ENCODE measurements around the gene ELMO1. TPM values are rescaled to one million over a fixed set of nuclear protein-coding genes. Genes with fewer than 3 reads are reported as not detected.

ELMO1 gene
- total RNA-seq, 1 donor from 2014 or later = 119 TPM

DNA sequence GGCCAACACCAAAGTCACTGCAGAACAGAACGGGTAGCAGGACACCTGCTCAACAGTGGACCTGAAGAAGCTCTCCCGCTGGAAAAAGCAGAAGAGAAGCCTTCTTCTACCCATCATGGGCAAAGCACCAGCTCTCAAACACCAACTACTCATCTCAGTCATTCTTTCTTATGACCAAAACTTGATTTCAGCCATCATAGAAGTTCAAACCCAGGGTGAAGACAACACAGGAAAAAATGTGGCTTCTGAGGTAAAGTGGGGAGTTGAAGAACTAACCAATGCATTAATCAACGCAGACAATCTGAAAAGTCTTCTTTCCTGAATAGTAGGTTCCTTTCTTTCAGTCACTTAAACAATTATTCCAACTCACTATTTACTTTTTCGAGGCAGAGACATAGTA lies 83.3 kb downstream of the ELMO1 start:
- Mint-ChIP-seq H3K27me3 (ENCODE audit: insufficient read depth) (peaks cover 2% of the 10 kb centered on the region), H3K36me3 (ENCODE audit: low read depth) (peaks cover 23% of the 10 kb centered on the region), H3K27ac (peak overlapping the region; percentile 3), H3K4me1 (ENCODE audit: low read depth) (peaks cover 56% of the 10 kb centered on the region), H3K9me3 (peaks cover 13% of the 10 kb centered on the region), H3K4me3 (peak overlapping the region; percentile 16)
- intact Hi-C loops (cut with micrococcal nuclease) = loop anchor here (2.0 kb wide), 1 partner anchor 43 kb away; no protein-coding TSS in a partner anchor
- no peak for DNase-seq (ENCODE audit: low spot score)

DNA sequence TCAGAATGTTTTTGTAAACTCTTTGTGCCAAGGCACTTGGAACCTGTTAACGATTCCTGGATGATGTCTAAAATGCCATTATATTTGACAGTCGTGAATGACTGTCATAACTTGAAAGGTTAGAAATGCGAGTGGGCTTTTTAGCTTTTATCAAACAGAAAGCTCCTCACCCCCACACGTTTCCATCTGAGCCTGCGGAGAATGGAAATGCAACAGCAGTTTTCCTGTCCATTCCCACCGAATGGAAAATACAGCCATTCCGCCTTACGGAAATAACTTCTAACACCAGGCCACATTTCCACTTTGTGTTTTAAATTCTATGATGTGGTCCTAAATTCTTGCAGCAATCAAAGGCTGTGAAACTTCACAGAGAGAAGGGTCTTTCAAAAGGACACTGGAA lies 83.8 kb downstream of the ELMO1 start:
- Mint-ChIP-seq H3K4me3 (peak overlapping the region; percentile 16), H3K27me3 (ENCODE audit: insufficient read depth) (peaks cover under 1% of the 10 kb centered on the region), H3K27ac (peak overlapping the region; percentile 1), H3K36me3 (ENCODE audit: low read depth) (peaks cover 22% of the 10 kb centered on the region), H3K4me1 (ENCODE audit: low read depth) (peaks cover 62% of the 10 kb centered on the region), H3K9me3 (peaks cover 13% of the 10 kb centered on the region)
- no peak for DNase-seq (ENCODE audit: low spot score)
- intact Hi-C loops (cut with micrococcal nuclease) = loop anchor here (2.0 kb wide), 1 partner anchor 44 kb away; no protein-coding TSS in a partner anchor

DNA sequence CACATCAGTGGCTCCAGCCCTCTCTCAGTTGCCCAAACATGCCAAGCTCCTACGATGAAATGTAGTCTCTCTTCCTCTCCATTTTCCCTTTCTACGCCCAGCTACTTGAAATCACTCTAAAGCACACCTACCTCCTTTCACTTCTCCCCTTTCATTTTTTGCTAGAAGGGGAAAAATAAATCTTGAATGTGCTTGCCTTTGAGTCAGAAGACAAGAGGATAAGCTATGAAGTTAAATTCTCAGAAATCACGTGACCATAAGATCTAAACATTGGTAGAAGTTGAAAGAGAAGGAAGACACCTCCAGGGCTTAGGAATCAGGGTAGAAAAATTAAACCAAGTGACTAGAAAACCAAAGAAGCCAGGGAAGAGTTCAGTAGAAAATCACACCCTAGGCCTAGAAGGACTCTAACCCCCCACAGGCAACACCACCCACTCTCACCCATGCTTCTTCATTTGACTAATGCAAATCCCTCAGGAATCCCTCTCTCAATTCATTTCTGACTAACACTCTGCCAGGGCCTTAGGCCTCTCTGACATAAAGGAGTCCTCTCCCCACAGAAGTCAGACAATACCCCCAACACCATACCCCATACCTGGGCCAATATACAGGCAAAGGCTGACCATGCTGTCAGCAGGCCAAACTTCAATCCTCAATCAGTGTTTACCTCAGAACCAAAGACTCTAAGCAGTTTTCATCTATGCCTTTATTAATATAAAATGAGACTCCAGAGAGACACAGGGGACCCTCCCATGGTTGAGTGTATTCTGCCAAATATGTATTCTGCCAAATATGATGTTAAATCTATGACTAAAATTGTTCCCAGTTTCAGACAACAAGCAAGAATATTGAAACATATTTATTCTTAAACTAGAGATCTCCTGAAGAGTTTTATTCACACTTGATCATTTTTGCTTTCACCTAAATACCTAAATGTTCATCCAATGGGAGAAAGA lies 84.8 kb downstream of the ELMO1 start:
- H3K4me3 Mint-ChIP-seq = peak overlapping the region; percentile 63
- H3K4me1 Mint-ChIP-seq (ENCODE audit: low read depth) = peaks cover 67% of the 10 kb centered on the region
- peak overlapping the region; percentile 92 for H3K27ac Mint-ChIP-seq
- intact Hi-C loops (cut with micrococcal nuclease) = loop anchor here (1.0 to 2.0 kb wide), 2 partner anchors 9 to 45 kb away; no protein-coding TSS in a partner anchor
- H3K9me3 Mint-ChIP-seq = peaks cover 13% of the 10 kb centered on the region
- peaks cover 20% of the 10 kb centered on the region for H3K36me3 Mint-ChIP-seq (ENCODE audit: low read depth)
- H3K27me3 Mint-ChIP-seq (ENCODE audit: insufficient read depth) = no peaks in the 10 kb centered on the region
- DNase-seq (ENCODE audit: low spot score) = no peak

DNA sequence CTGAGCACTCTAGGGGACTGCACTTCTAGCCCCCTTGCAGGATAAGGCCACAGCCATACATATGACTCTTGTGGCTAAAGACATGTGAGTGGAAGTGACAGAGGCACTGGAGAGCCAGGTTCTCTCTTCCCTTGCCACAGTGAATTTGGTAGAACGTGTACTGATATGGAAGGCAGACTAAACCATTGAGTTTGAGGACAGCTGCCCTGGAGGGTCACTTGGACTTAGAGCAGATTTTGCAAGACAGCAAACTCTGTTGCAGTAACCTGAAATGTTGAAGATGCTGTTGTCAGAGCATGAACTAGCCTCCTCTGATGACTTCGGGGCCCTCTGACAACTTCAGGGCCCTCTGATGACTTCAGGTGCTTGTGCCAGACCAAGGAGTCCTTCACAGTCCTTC lies 85.9 kb downstream of the ELMO1 start:
- peaks cover 74% of the 10 kb centered on the region for H3K4me1 Mint-ChIP-seq (ENCODE audit: low read depth)
- H3K9me3 Mint-ChIP-seq = peaks cover 12% of the 10 kb centered on the region
- DNase-seq (ENCODE audit: low spot score) = no peak
- no peaks in the 10 kb centered on the region for H3K27me3 Mint-ChIP-seq (ENCODE audit: insufficient read depth)
- intact Hi-C loops (cut with micrococcal nuclease) = loop anchor here (1.0 kb wide), 1 partner anchor 8 kb away; no protein-coding TSS in a partner anchor
- peak overlapping the region; percentile 63 for H3K4me3 Mint-ChIP-seq
- peak overlapping the region; percentile 92 for H3K27ac Mint-ChIP-seq
- H3K36me3 Mint-ChIP-seq (ENCODE audit: low read depth) = peaks cover 23% of the 10 kb centered on the region

GRCh38 chr7:37360484-37360883 lies 88.2 kb downstream of the ELMO1 start:
- intact Hi-C loops (cut with micrococcal nuclease) = no loop called here
- peaks cover 76% of the 10 kb centered on the region for H3K4me1 Mint-ChIP-seq (ENCODE audit: low read depth)
- DNase-seq (ENCODE audit: low spot score) = no peak
- H3K9me3 Mint-ChIP-seq = peaks cover 6% of the 10 kb centered on the region
- H3K27ac Mint-ChIP-seq = peak overlapping the region; percentile 49
- H3K4me3 Mint-ChIP-seq = no peak overlapping the region
- H3K27me3 Mint-ChIP-seq (ENCODE audit: insufficient read depth) = no peaks in the 10 kb centered on the region
- H3K36me3 Mint-ChIP-seq (ENCODE audit: low read depth) = peaks cover 17% of the 10 kb centered on the region

- peak overlapping the region; percentile 49 for H3K27ac Mint-ChIP-seq
These were observed 88.8 kb downstream of the ELMO1 start for GRCh38 chr7:37359662-37360444.

DNA sequence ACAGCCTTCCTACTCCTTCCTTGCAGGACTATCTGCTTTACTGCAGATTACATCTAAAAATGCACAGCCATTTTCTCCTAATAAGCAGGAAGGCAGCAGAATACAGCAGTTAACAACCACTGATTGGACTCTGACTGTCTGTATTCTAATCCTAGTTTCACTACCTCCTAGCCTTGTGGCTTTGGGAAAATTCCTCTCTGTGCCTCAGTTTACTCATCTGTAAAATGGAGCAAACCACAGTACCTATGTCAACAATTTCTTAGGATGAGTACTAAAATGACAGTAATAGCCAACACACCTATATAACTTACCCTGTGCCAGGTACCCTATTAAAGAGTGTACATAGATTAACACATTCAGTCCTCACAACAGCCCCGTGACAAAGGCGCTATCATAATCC lies 89.5 kb downstream of the ELMO1 start:
- Mint-ChIP-seq H3K4me1 (ENCODE audit: low read depth) (peaks cover 78% of the 10 kb centered on the region), H3K27me3 (ENCODE audit: insufficient read depth) (no peaks in the 10 kb centered on the region), H3K27ac (no peak overlapping the region), H3K36me3 (ENCODE audit: low read depth) (peaks cover 17% of the 10 kb centered on the region), H3K9me3 (peaks cover 6% of the 10 kb centered on the region), H3K4me3 (no peak overlapping the region)
- DNase-seq (ENCODE audit: low spot score) = no peak
- intact Hi-C loops (cut with micrococcal nuclease) = loop anchor here (10.0 kb wide), 1 partner anchor 394 kb away; no protein-coding TSS in a partner anchor

More at GRCh38 chr7:37359662-37360444, 88.8 kb downstream of the ELMO1 start:
- Mint-ChIP-seq H3K9me3 (peaks cover 6% of the 10 kb centered on the region), H3K27me3 (ENCODE audit: insufficient read depth) (no peaks in the 10 kb centered on the region), H3K36me3 (ENCODE audit: low read depth) (peaks cover 18% of the 10 kb centered on the region), H3K4me3 (peak overlapping the region; percentile 35), H3K4me1 (ENCODE audit: low read depth) (peaks cover 76% of the 10 kb centered on the region)
- intact Hi-C loops (cut with micrococcal nuclease) = loop anchor here (10.0 kb wide), 1 partner anchor 395 kb away; no protein-coding TSS in a partner anchor
- no peak for DNase-seq (ENCODE audit: low spot score)

DNA sequence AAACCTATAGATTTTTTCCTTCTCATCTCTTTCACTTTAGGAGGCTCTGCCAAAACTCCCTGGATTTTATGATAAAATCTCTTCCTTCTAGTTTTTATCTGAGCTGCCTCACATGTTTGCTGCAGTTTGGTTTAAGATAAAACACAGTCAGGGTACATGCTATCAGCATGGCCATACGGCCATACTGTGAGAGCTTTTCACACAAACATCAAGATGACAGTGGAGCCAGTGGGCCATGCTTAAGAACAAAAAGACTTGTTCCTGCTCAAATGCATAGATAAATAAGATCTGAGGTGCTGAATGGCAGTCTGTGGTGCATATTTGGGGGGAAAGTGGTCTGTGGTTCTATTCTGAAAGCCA lies 91.0 kb downstream of the ELMO1 start:
- no peak overlapping the region for H3K4me3 Mint-ChIP-seq
- no peak for DNase-seq (ENCODE audit: low spot score)
- H3K27me3 Mint-ChIP-seq (ENCODE audit: insufficient read depth) = no peaks in the 10 kb centered on the region
- H3K4me1 Mint-ChIP-seq (ENCODE audit: low read depth) = peaks cover 78% of the 10 kb centered on the region
- no peaks in the 10 kb centered on the region for H3K9me3 Mint-ChIP-seq
- peak overlapping the region; percentile 35 for H3K27ac Mint-ChIP-seq
- H3K36me3 Mint-ChIP-seq (ENCODE audit: low read depth) = peaks cover 8% of the 10 kb centered on the region
- intact Hi-C loops (cut with micrococcal nuclease) = loop anchor here (10.0 kb wide), 1 partner anchor 393 kb away; no protein-coding TSS in a partner anchor

DNA sequence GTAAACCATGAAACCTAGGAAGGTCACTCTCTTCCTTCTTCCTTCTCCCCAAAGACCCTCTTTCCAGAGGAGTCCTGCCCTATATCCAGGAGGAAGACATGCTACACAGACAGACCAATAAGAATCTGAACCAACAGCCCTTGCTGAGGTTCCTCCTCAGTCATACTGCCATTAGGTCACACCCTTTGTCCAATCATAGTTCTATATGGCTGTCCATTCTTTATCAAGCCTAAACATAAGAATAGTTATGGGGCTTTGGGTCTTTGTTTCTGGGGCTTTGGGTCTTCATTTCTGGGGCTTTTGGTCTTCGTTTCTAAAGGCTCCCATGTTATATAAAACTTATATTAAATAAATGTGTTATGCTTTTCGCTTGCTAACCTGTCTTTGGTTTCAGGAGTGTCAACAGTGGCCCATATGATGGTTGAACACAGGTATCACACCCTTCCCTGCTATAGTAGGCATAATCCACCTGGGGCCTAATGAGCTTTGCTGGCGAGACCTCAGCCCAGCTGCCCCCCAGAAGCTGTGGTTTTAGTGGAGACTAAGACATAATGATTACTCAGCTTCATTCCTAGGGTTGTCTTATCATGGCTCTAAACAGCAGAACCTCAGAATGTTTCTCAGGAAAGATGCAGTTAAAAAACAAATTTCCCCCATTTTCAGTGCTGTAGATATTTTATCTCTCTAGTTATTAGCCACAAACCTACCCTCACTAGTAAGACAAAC lies 91.6 kb downstream of the ELMO1 start:
- intact Hi-C loops (cut with micrococcal nuclease) = loop anchor here (10.0 kb wide), 1 partner anchor 392 kb away; no protein-coding TSS in a partner anchor
- Mint-ChIP-seq H3K9me3 (no peaks in the 10 kb centered on the region), H3K4me1 (ENCODE audit: low read depth) (peaks cover 78% of the 10 kb centered on the region), H3K27ac (no peak overlapping the region), H3K4me3 (no peak overlapping the region), H3K36me3 (ENCODE audit: low read depth) (peaks cover 8% of the 10 kb centered on the region), H3K27me3 (ENCODE audit: insufficient read depth) (no peaks in the 10 kb centered on the region)
- no peak for DNase-seq (ENCODE audit: low spot score)

DNA sequence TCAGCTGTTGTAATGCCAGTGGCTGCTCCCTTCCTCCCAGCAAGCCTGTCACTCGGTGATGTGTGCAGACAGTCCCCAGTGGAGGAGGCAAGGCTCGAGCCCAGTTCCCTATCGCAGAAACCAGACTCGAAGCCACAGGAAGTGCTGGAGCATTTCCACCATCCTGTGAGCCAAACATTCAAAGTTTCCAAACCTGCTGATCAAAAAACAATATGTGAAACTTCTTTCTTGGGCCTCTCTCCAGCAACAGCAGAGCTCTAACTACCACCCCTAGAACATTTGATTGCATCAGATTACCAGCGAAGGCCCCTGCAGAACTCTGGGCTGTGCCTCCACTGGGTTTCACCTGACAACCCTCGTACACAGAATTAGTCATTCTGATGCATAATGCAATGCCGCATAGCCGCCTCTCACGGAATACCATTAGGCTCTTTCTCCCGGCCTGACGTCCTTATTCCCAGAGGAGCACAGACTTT lies 94.0 kb downstream of the ELMO1 start:
- intact Hi-C loops (cut with micrococcal nuclease) = loop anchor here (1.0 to 10.0 kb wide), 7 partner anchors 9 to 867 kb away; no protein-coding TSS in a partner anchor

GRCh38 chr7:37353949-37354655 lies 94.6 kb downstream of the ELMO1 start:
- H3K27ac Mint-ChIP-seq = peak overlapping the region; percentile 97
- peaks cover 88% of the 10 kb centered on the region for H3K4me1 Mint-ChIP-seq (ENCODE audit: low read depth)
- peaks cover 11% of the 10 kb centered on the region for H3K36me3 Mint-ChIP-seq (ENCODE audit: low read depth)
- intact Hi-C loops (cut with micrococcal nuclease) = loop anchor here (1.0 to 10.0 kb wide), 14 partner anchors 12 to 965 kb away; partner anchors contain the start of gene ANLN
- DNase-seq (ENCODE audit: low spot score) = no peak
- H3K4me3 Mint-ChIP-seq = peak overlapping the region; percentile 93
- no peaks in the 10 kb centered on the region for H3K9me3 Mint-ChIP-seq
- H3K27me3 Mint-ChIP-seq (ENCODE audit: insufficient read depth) = no peaks in the 10 kb centered on the region

More for the DNA sequence above, 94.0 kb downstream of the ELMO1 start:
- peak; percentile 36 for DNase-seq (ENCODE audit: low spot score)
- Mint-ChIP-seq H3K4me1 (ENCODE audit: low read depth) (peaks cover 93% of the 10 kb centered on the region), H3K36me3 (ENCODE audit: low read depth) (peaks cover 11% of the 10 kb centered on the region), H3K4me3 (peak overlapping the region; percentile 93), H3K27me3 (ENCODE audit: insufficient read depth) (no peaks in the 10 kb centered on the region), H3K9me3 (no peaks in the 10 kb centered on the region), H3K27ac (peak overlapping the region; percentile 97)
